DMS 273 (cell line): ENCODE results near the gene PDGFD.

ENCODE experiments used
- DNase-seq: peaks from one replicate; lab custom pipeline; 2025; ENCODE audit not compliant: unreplicated experiment; lab: John Stamatoyannopoulos, UW

PDGFD gene

DNA sequence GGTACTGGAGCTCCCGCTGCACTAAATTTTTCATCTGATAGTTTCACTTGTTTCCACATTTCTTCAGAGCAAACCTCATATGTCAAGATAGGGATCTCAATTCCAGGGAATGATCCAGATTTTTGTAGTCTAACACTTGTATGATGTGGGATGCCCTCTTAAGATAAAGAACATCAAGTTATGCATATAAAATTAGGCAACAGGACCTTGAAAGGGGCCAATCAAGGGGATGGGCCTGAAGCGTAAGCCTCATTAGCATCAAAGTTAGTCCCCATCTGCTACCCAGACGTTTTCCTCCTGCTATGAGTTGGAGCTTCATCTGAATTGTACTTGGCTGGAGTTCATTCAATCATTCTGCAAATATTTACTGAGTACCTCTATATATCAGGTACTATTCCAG, 17.5 kb downstream of the PDGFD start:
- DNase-seq = peak; percentile 79

DNA sequence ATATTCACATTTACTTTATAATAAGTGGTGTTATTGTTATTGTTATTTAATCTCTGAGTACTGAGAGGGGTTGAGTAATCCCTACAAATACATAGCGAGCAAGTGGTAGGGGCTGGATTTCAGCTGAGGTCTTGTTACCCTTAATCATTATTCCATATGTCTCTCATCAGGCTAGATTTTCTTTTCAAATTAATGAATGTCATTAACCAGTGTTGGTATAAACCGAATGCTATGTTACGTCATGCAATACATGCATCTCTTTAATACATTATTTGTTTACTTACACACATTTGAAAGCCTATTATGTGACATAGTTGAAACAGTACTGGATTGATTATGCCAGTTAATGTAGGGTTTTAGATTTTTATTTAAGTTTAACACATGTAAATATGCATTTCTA, 18.9 kb downstream of the PDGFD start:
- DNase-seq = peak; percentile 1

- DNase-seq = no peak
Measured at GRCh38 chr11:104142698-104143097, 21.2 kb downstream of the PDGFD start.

DNA sequence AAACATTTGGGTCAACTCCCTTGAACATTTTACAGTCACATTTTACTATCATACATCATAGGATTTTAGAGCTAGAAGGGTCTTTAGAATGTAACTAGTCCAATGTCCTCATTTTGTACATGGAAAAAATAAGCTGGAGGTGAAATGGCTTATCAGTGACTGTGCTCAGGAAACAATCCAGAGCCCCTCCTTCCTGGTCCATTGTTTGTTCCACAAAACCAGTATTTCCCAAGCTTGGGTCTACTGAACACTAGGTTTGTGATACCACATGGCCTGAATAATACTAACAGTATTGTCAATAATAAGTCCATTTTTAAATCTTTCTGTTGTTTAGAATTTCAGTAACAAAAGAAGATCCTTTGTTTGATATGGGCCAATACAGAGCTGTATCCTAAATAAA, 27.1 kb downstream of the PDGFD start:
- no peak for DNase-seq

DNA sequence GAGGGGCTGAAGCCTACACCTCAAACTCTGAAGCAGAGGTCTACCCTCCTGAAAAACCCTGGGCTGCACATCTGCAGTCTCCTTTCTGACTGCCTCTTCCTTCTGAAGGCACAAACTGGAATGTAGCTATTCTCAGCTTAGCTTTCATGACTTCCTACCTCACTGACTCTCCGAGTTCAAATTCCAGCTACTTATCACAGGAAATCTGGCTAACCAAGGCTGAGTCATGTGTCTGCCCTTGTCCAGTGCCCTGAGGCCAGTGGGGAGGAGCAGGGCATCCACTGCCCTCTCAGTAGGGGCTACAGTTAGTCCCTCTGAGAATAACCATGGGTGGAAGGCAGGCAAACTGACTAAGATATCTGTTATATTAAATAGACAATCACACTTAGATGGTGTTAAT, 29.2 kb downstream of the PDGFD start:
- no peak for DNase-seq

DNA sequence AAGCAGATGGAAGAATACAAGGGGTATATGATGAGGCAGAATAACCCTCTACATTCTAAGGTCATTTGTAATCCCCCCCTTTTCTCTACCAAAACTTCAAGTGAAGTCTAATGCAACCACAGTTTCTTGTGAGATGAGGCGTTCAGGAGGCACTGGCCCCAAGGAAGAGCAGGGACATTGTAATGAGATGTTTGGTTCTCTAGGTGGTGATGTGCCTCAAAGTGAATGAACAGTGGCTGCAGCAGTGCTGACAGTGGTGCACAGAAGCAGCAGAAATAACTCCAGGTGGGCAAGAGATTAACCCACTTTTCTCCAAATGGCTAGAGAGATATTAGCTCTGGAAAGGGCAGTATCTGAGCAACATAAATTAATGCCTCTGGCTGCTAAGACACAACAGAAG, 33.8 kb downstream of the PDGFD start:
- no peak for DNase-seq

- DNase-seq = no peak
Measured at GRCh38 chr11:104129145-104129544, 34.8 kb downstream of the PDGFD start.

- no peak for DNase-seq
Measured at GRCh38 chr11:104127828-104128227, 36.1 kb downstream of the PDGFD start.

GRCh38 chr11:104126464-104126863, 37.5 kb downstream of the PDGFD start:
- DNase-seq = no peak

DNA sequence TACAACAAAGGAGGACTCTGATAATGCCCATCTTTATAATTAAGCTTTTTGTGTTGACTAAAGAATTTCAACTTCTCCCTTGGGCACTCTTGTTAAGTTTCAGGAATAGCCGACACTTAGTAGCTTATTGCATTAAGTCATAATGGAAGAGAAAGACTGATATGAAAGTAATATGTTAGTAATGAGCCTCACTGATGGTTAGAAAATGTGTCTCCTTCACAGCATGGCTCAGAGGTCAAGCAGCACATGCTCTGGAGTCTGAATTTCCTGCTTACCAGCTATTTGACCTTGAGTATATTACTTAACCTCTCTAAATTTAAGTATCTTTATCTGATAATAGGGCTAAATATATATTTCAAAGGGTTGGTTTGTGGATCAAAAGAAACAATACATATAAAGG, 39.0 kb downstream of the PDGFD start:
- no peak for DNase-seq

- no peak for DNase-seq
Measured at GRCh38 chr11:104122836-104123235, 41.1 kb downstream of the PDGFD start.

DNA sequence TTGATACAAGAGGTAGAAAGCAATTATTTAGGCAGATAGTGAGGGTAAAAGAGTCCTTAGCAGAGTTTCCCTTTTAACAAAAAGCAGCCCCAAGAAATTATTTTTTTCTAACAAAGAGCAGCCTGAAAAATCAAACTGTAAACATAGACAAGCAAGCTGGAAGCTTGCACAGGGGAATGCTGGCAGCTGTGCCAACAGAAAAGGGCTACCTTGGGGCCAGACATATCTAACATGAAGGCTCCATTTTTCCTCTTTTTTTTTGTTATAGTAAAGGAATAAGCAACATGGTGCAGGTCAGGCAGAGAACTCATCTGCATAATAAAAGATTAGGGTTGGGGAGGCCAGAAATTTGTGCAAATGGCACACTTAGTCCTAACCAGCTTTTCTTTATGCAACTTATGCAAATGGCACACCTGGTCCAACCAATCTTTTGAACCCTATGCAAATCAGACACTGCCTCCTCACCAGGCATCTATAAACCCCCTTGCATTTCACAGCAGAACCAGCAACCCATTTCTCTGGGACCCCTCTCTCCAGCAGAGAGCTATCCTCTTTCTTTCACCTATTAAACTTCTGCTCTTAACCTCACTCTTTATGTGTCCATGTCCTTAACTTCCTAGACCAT, 41.8 kb downstream of the PDGFD start:
- peak; percentile 2 for DNase-seq

DNA sequence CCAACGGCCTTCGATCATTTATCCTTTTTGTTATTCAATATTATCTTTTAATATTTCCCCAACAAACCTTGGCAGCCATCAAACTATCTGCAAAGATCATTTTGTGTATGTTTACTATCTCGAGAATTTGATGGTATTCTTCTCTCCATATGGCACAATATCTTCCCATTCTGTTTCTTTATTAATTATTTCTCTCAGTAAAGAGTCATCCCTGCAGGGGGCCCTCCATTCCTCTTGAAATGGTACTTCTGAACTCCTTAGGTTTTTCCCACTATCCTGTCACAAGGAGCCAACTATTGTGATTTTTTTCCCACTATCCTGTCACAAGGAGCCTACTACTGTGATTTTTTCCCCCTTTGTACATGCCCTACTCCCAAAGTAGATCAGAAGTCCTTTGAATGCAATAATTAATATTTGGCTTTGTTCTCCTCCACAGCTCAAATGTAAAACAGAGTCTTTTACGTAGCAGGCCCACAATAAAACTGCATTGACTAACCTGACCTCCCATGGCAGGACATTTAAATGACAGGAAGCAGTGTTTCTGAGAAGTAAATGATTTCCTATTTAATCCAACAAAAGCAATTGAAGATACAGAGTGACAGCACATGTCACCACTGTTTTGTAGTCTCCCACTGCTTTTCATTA, 43.3 kb downstream of the PDGFD start:
- peak; percentile 10 for DNase-seq

- no peak for DNase-seq
Measured at GRCh38 chr11:104118105-104118744, 45.7 kb downstream of the PDGFD start.

GRCh38 chr11:104113541-104113940, 50.4 kb downstream of the PDGFD start:
- no peak for DNase-seq

- peak; percentile 1 for DNase-seq
Measured at GRCh38 chr11:104106136-104106754, 57.7 kb downstream of the PDGFD start.

DNA sequence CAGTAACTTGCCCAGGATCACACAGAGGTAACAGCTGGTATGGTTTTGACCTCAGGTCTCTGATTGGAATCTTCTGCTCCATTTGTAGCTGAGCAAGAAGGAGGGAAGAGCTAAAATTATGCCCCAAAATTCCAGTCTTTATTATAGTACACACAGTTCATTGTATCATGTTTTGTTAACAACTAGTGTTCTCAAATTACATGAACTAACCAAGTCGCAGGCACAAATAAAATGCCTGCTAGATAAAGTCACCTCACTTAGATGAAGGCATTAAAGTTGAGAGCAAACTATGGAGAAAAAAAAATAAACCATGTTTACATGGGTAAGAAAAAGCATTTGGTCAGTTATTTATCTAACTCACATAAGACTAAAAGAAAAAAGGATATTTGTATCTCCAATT, 58.8 kb downstream of the PDGFD start:
- DNase-seq = peak; percentile 9

- no peak for DNase-seq
Measured at GRCh38 chr11:104104664-104105063, 59.3 kb downstream of the PDGFD start.

DNA sequence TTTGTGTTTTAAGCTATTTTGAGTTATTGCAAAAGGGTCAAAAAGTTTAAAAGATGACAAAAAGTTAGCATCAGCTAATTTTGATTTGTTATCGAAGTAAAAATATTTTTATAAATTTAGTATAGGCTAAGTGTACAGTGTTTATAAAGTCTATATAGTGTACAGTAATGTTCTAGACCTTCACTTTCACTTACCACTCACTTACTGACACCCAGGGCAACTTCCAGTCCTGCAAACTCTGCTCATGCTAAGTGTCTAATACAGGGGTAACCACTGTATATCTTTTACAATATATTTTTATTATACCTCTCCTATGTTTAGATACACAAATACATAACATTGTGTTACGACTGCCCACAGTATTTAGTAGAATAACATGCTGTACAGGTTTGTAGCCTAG, 59.7 kb downstream of the PDGFD start:
- no peak for DNase-seq

DNA sequence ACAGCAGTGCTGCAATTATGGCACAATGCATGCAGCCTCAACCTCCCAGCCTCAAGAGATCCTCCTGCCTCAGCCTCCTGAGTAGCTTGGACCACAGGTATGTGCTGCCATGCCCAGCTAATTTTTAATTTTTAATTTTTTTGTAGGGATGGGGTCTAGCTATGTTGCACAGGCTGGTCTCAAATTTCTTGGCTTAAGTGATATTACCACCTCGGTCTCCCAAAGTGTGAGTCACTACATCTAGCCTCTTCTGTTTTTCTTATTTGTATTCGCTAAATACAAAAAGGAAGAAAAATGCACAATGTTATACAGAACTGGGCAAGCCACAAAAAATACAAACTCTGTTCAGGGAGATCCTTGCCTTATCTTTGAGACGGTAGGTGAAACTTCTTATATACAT, 65.4 kb downstream of the PDGFD start:
- no peak for DNase-seq

- DNase-seq = no peak
Measured at GRCh38 chr11:104098132-104098531, 65.8 kb downstream of the PDGFD start.

DNA sequence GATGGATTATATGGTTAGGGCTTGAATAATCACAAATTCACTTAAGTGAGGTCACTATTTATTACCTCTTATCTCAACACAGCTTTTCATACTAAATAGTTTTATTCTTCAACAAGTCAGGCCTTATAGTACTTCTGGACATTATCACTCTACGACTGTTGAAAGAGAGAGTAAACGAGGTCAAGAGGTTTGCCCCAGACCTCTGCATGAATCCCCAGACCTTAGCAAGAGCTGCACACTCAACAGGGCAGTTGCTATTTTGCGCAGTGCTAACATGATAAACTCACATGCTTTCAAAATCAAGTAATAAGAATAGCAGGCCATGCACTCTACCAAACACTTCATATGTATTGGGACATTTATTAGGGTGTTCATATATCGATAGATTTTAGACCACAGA, 67.0 kb downstream of the PDGFD start:
- DNase-seq = no peak
